GM18499 (cell line): ENCODE measurements around the gene GNG14.
"Not testable (repeated sequence)": the region's sequence is repeated elsewhere in the genome, so short reads cannot be mapped to it uniquely, and the experiment has no call there.

Experiments used
- ATAC-seq: cut with Tn5 transposase; IDR thresholded peaks from one replicate; pipeline ENCODE4 v1.9.1; 2021; ENCODE audit warnings: moderate number of reproducible peaks; ENCODE audit not compliant: insufficient read depth, unreplicated experiment

Gene GNG14

GRCh38 chr19:12695096-12695495 lies 7.3 kb downstream of the GNG14 start:
- no peak for ATAC-seq

- ATAC-seq, result no peak
These were observed 7.7 kb downstream of the GNG14 start for GRCh38 chr19:12695514-12695913.

- ATAC-seq, result no peak
These were observed 8.2 kb downstream of the GNG14 start for GRCh38 chr19:12695997-12696365.

- ATAC-seq, result no peak
These were observed 8.9 kb downstream of the GNG14 start, which contains the start of gene FBXW9 for GRCh38 chr19:12696366-12697335. Gene FBXW9, minus strand, starts transcription at chr19:12696631. Its CDS starts 50 bp downstream, at chr19:12696581.

GRCh38 chr19:12697425-12697824 lies 9.6 kb downstream of the GNG14 start:
- ATAC-seq, result not testable (repeated sequence)

GRCh38 chr19:12698138-12698537 lies 10.3 kb downstream of the GNG14 start:
- ATAC-seq, result no peak

- ATAC-seq, result no peak
These were observed 13.9 kb downstream of the GNG14 start for GRCh38 chr19:12701596-12702282.

GRCh38 chr19:12703046-12703445 lies 15.2 kb downstream of the GNG14 start:
- ATAC-seq, result no peak

- ATAC-seq, result no peak
These were observed 17.4 kb downstream of the GNG14 start for GRCh38 chr19:12705169-12705568.

- ATAC-seq, result no peak
These were observed 18.0 kb downstream of the GNG14 start for GRCh38 chr19:12705654-12706331.

GRCh38 chr19:12706332-12706718 lies 18.5 kb downstream of the GNG14 start:
- ATAC-seq, result no peak

GRCh38 chr19:12708641-12709040 lies 20.8 kb downstream of the GNG14 start:
- ATAC-seq, result no peak

GRCh38 chr19:12711187-12711586 lies 23.4 kb downstream of the GNG14 start:
- ATAC-seq, result no peak

- ATAC-seq, result not testable (repeated sequence)
These were observed 24.3 kb downstream of the GNG14 start for GRCh38 chr19:12712077-12712476.

GRCh38 chr19:12713304-12713703 lies 25.5 kb downstream of the GNG14 start:
- ATAC-seq, result not testable (repeated sequence)

- ATAC-seq, result no peak
These were observed 27.3 kb downstream of the GNG14 start for GRCh38 chr19:12715102-12715501.

GRCh38 chr19:12715929-12716328 lies 28.1 kb downstream of the GNG14 start:
- ATAC-seq, result no peak

GRCh38 chr19:12720296-12720695 lies 32.5 kb downstream of the GNG14 start:
- no peak for ATAC-seq

- ATAC-seq, result no peak
These were observed 33.3 kb downstream of the GNG14 start for GRCh38 chr19:12720851-12721655.
